ENCODE results near the gene MISFA. TPM values are rescaled to one million over a fixed set of nuclear protein-coding genes. Genes with fewer than 3 reads are reported as not detected.

The MISFA gene
- total RNA-seq, 1 donor from 2014 or later: 7.6 TPM

DNA sequence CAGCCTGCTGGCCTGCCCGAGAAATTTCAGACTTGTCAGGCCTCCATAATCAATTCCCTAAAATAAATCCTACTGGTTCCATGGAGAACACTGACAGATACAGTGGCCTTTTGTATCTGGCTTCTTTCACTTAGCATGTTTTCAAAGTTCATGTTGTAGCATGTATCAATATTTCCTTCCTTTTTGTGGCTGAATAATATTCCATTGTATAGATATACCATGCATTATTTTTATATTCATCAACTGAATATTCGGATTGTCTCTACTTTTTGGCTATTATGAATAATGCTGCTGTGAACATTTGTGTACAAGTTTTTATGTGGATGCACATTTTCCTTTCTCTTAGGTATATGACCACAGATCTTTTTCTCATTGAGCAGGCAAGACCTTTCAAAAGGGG is 24.1 kb downstream of the MISFA start:
- DNase-seq (ENCODE audit: low spot score in 2 of 2, unreplicated experiment in 2 of 2): no peak
- H3K9me3 Mint-ChIP-seq: peaks cover 12% of the 10 kb centered on the region
- H3K4me1 Mint-ChIP-seq: no peaks in the 10 kb centered on the region
- no peak for TF ChIP-seq CTCF (IDR thresholded peaks at IDR 0.05; ENCODE audit: unreplicated experiment)
- H3K4me3 Mint-ChIP-seq: no peak overlapping the region
- peaks cover 9% of the 10 kb centered on the region for H3K36me3 Mint-ChIP-seq
- H3K27ac Mint-ChIP-seq: no peak overlapping the region
- H3K27me3 Mint-ChIP-seq (ENCODE audit: low read depth): no peaks in the 10 kb centered on the region

DNA sequence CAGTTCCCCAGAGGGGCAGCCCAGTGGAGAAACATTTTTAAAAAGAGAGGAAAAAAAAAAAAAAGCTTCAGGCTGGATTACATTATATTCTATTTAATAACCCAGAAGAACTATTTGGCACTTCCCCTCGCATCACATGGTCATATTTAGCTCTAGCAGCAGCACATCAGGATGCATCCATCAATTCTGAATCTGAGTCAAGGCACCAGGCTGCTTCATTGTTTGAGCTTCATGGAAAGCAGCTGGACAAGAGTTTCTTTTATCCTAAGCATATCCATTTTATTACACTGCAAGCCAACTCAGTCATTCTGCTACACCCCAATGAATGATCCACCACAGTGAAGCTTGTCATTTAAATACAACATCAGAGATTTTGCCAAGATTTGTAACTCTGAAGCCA is 24.6 kb downstream of the MISFA start:
- H3K27ac Mint-ChIP-seq: no peak overlapping the region
- peaks cover 12% of the 10 kb centered on the region for H3K9me3 Mint-ChIP-seq
- DNase-seq (ENCODE audit: low spot score in 2 of 2, unreplicated experiment in 2 of 2): no peak
- H3K4me1 Mint-ChIP-seq: no peaks in the 10 kb centered on the region
- no peak overlapping the region for H3K4me3 Mint-ChIP-seq
- no peaks in the 10 kb centered on the region for H3K27me3 Mint-ChIP-seq (ENCODE audit: low read depth)
- TF ChIP-seq CTCF (IDR thresholded peaks at IDR 0.05; ENCODE audit: unreplicated experiment): no peak
- peaks cover 9% of the 10 kb centered on the region for H3K36me3 Mint-ChIP-seq

DNA sequence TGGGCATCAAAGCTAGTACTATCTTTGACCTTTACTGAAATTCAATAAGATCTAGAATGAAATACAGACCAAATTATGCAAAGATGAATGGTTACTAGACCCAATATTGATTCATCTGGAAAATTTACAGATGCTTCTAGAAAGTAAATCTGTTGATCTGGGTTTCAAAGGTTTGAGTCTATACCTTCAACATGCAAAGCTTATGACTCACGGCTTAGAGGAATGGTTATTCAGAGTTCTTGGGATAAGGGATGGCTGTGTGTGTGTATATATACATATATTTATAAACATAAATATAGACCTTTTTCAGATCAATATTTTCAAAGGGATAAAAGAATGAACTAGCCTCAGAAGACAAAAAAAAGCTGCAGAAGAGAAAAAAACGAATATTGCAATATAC is 33.3 kb downstream of the MISFA start:
- DNase-seq (ENCODE audit: low spot score in 2 of 2, unreplicated experiment in 2 of 2): no peak
- TF ChIP-seq CTCF (IDR thresholded peaks at IDR 0.05; ENCODE audit: unreplicated experiment): no peak
- Mint-ChIP-seq H3K9me3 (no peaks in the 10 kb centered on the region), H3K4me1 (peaks cover 19% of the 10 kb centered on the region), H3K4me3 (peak overlapping the region; percentile 96), H3K36me3 (no peaks in the 10 kb centered on the region), H3K27ac (peak overlapping the region; percentile 47), H3K27me3 (ENCODE audit: low read depth) (peaks cover 19% of the 10 kb centered on the region)

DNA sequence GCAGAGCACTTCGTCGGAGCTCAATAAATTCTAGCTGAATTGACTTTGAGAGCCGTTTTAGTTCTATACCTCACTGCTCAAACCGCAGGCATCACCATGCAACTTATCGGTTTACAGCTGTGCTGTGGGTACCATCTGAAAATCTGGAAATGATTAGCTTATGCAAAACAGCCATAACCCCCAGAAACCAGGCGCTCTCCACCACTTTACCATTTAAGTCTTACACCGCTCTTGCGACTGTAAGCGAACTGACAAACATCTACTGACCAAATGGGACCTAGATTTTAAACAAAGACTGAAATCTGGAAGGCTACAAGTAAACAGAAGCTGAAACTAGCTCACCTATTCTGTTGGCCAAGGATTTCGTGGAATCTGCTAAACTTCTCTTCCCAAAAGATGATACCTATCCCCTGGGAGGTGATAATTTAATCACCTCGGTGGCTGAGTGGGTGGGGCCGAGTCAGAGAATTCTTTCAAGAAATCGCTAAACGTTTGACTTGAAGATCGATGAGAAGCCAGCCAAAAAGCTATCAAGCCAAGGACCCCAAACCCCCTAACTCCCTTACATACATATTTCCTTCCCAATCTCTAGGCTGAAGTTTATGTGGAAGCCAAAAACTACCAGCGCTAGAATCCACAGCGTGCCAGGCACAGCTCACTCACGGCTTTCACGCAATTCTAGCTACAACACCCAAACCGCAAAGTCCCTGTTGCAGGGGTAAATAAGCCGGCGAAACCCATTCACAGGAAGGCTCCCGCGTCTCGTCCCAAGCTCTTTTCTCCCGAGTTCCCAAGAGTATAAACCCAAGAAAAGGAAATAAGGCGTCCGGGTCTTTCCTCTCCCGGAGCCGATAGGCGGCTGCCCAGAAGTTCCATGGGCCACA is 33.9 kb downstream of the MISFA start:
- Mint-ChIP-seq H3K36me3 (no peaks in the 10 kb centered on the region), H3K27ac (peak overlapping the region; percentile 100), H3K4me1 (peaks cover 19% of the 10 kb centered on the region), H3K9me3 (no peaks in the 10 kb centered on the region), H3K4me3 (peak overlapping the region; percentile 96), H3K27me3 (ENCODE audit: low read depth) (peaks cover 23% of the 10 kb centered on the region)
- DNase-seq (ENCODE audit: low spot score in 2 of 2, unreplicated experiment in 2 of 2): no peak
- TF ChIP-seq CTCF (IDR thresholded peaks at IDR 0.05; ENCODE audit: unreplicated experiment): no peak

DNA sequence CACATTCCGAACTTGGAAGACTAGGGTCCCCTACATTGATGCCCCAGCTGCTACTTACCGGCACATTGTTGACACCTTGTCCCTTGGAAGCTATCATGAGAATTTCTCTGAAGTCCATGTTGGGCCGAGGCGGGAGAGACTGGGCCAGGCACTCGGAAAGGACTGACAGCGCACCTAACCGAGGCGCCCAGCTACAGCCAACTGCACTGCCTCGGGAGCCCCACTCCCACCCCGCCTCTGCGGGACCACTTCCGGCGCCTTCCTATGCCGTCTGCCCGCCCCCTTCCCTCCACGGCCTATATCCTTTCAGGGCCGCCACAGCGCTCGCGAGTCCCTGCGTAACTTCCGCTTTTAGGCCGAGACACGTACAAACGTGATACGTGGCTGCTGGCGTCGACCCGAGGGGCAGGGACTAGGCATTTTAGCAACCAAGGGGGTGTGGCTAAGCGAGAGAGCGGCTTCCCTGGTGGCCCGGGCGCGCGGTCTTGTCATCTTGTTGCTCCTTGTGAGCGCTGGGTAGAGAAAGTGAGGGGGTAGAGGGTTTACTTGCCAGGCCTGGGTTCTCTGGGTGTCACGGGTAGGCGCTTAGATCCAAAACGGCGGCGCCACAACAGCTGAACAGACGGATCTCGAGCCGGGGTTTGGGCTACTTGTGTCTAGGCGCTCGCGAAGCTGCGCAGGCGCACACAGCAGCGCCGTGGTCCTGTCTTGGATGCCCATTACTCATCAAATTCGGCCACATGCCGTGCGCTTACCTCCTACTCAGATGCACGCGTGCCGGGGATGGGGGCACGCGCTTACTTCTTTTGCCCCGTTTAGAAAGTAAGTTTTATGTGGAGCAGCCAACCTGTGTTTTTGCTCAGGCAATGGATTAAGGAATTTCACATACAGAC is 34.8 kb downstream of the MISFA start, which contains the start of gene SPTY2D1:
TSS of gene SPTY2D1 (minus strand) at position 203 of the 893 bp plus-strand sequence. CDS start at position 118, 85 bp downstream.
- peaks cover 19% of the 10 kb centered on the region for H3K4me1 Mint-ChIP-seq
- H3K36me3 Mint-ChIP-seq: no peaks in the 10 kb centered on the region
- peak within 1 kb of the TSS; percentile 96 for H3K4me3 Mint-ChIP-seq
- no peaks in the 10 kb centered on the region for H3K9me3 Mint-ChIP-seq
- peak; percentile 93 to 98 for DNase-seq (ENCODE audit: low spot score in 2 of 2, unreplicated experiment in 2 of 2)
- H3K27me3 Mint-ChIP-seq (ENCODE audit: low read depth): peaks cover 26% of the 10 kb centered on the region
- TF ChIP-seq CTCF (IDR thresholded peaks at IDR 0.05; ENCODE audit: unreplicated experiment): no peak
- H3K27ac Mint-ChIP-seq: peak within 1 kb of the TSS; percentile 100
